CD4-positive, alpha-beta T cell (primary cell): ENCODE measurements around the gene IFITM5. TPM values are rescaled to one million over a fixed set of nuclear protein-coding genes. Genes with fewer than 3 reads are reported as not detected.

ENCODE experiments used
- ATAC-seq: fragments of 200-7000 bp; cut with Tn5 transposase; one replicate; pipeline ENCODE4 v1.10.0; 2022; ENCODE audit warnings: mild to moderate bottlenecking; ENCODE audit not compliant: poor library complexity
- CTCF ChIA-PET: fragments of 350-600 bp; sonication (Branson Sonifier 250); formaldehyde crosslinking; loops from one replicate; lab custom pipeline; 2021; ENCODE audit warnings: antibody characterized with exemption, inconsistent platforms; lab: Charles Lee
- POLR2A ChIA-PET: fragments of 350-600 bp; sonication (Branson Sonifier 250); formaldehyde crosslinking; loops from one replicate; lab custom pipeline; 2021; ENCODE audit warnings: antibody characterized with exemption, inconsistent platforms; lab: Charles Lee
- DNase-seq, 14 experiments: peaks; one replicate each; pipeline ENCODE4 v3.0.0-alpha.2; 2013 to 2020; ENCODE audit warnings: mixed read lengths in 2 of 14
- H3K27ac ChIP-seq, 2 donors: one replicate each; pipeline versions ENCODE4 v1.5.1 to v1.7.0; 2013; ENCODE audit warnings: low read length in 2 of 2, low read depth in 1 of 2, mild to moderate bottlenecking in 1 of 2
- H3K27me3 ChIP-seq, 2 experiments: 1 replicate in 1 of 2; 2 replicates in 1 of 2; pipeline versions ENCODE4 v1.6.1 to v1.7.0; 2013; ENCODE audit warnings: low read length in 2 of 2, control low read depth in 1 of 2, mild to moderate bottlenecking in 1 of 2, moderate library complexity in 1 of 2; ENCODE audit not compliant: insufficient read depth in 2 of 2, control insufficient read depth in 1 of 2
- H3K36me3 ChIP-seq: one replicate; pipeline ENCODE4 v1.6.1; 2013; ENCODE audit warnings: low read length, control low read depth; ENCODE audit not compliant: insufficient read depth
- H3K4me1 ChIP-seq: one replicate; pipeline ENCODE4 v1.6.1; 2013; ENCODE audit warnings: low read length, control low read depth; ENCODE audit not compliant: insufficient read depth
- H3K4me3 ChIP-seq: one replicate; pipeline ENCODE4 v1.5.1; 2013; ENCODE audit warnings: mild to moderate bottlenecking, low read length, moderate library complexity
- H3K9me3 ChIP-seq, 2 experiments: 1 replicate in 1 of 2; 2 replicates in 1 of 2; pipeline versions ENCODE4 v1.6.1 to v1.7.0; 2013; ENCODE audit warnings: low read length in 2 of 2, mild to moderate bottlenecking in 2 of 2, control low read depth in 1 of 2, moderate library complexity in 1 of 2; ENCODE audit not compliant: control insufficient read depth in 1 of 2, insufficient read depth in 1 of 2
- H3K27ac Mint-ChIP-seq: one replicate; pipeline ENCODE4 v1.8.0; 2020; ENCODE audit warnings: mixed read lengths
- H3K27me3 Mint-ChIP-seq: one replicate; pipeline ENCODE4 v1.8.0; 2021; ENCODE audit warnings: mixed read lengths
- H3K36me3 Mint-ChIP-seq: one replicate; pipeline ENCODE4 v1.8.0; 2021; ENCODE audit warnings: low read depth, mixed read lengths
- H3K4me1 Mint-ChIP-seq: one replicate; pipeline ENCODE4 v1.8.0; 2021; ENCODE audit warnings: low read depth, mixed read lengths
- H3K4me3 Mint-ChIP-seq: one replicate; pipeline ENCODE4 v1.8.0; 2020; ENCODE audit warnings: mild to moderate bottlenecking, mixed read lengths
- H3K9me3 Mint-ChIP-seq: one replicate; pipeline ENCODE4 v1.8.0; 2020; ENCODE audit warnings: mixed read lengths
- CTCF ChIP-seq: fragments of 200-600 bp; IDR thresholded peaks from one replicate; pipeline ENCODE4 v1.8.0; 2022; ENCODE audit warnings: antibody characterized with exemption, mild to moderate bottlenecking
- intact Hi-C, 2 experiments: fragments of 100-400 bp; cut with DNase I in 1 of 2; cut with micrococcal nuclease in 1 of 2; formaldehyde crosslinking; loops; one replicate each; pipeline versions ENCODE4 v1.15.1 to v1.9.0; 2023 to 2025; cut with DNase I, micrococcal nuclease
- total RNA-seq, 174 experiments: library from RNA in 2 of 174; stranded (reverse) in 2 of 174; gene quantifications; one replicate each; pipeline ENCODE4 v1.2.3 and lab custom pipeline; 2021 to 2026

Gene IFITM5
- total RNA-seq, 2 experiments from 2014 or later: not detected

GRCh38 chr11:306645-307371, 7.5 kb upstream of the IFITM5 start:
- no peaks in the 10 kb centered on the region for H3K27me3 Mint-ChIP-seq
- DNase-seq: no peak
- POLR2A ChIA-PET: interaction anchor here (1.6 to 3.7 kb wide), 4 partner anchors 9 to 144 kb away, joined by 4 to 30 read pairs (median 14); partner anchors contain the start of genes BET1L, PTDSS2 and RIC8A
- Histone ChIP-seq H3K4me1 (peaks cover 48% of the 10 kb centered on the region), H3K27ac (peak overlapping the region; percentile 79 to 82), H3K4me3 (peak overlapping the region; percentile 79), H3K9me3 (no peaks in the 10 kb centered on the region), H3K36me3 (no peaks in the 10 kb centered on the region), H3K27me3 (no peaks in the 10 kb centered on the region)
- H3K9me3 Mint-ChIP-seq: no peaks in the 10 kb centered on the region
- intact Hi-C loops: loop anchor here (5.0 to 10.0 kb wide), 3 partner anchors 40 to 208 kb away; no protein-coding TSS in a partner anchor
- peak overlapping the region; percentile 63 for H3K4me3 Mint-ChIP-seq
- TF ChIP-seq CTCF: no peak
- H3K36me3 Mint-ChIP-seq: peaks cover 19% of the 10 kb centered on the region
- ATAC-seq: no peak
- CTCF ChIA-PET: interaction anchor here (2.4 to 3.8 kb wide), 3 partner anchors 10 to 56 kb away, joined by 18 to 31 read pairs (median 21); no protein-coding TSS in a partner anchor
- H3K27ac Mint-ChIP-seq: peak overlapping the region; percentile 96
- H3K4me1 Mint-ChIP-seq: peaks cover 42% of the 10 kb centered on the region

- H3K27me3 Mint-ChIP-seq: no peaks in the 10 kb centered on the region
- H3K4me3 Mint-ChIP-seq: peak overlapping the region; percentile 56
- Histone ChIP-seq H3K27ac (peak overlapping the region; percentile 9 to 41), H3K36me3 (no peaks in the 10 kb centered on the region), H3K4me3 (no peak overlapping the region), H3K27me3 (no peaks in the 10 kb centered on the region), H3K4me1 (peaks cover 47% of the 10 kb centered on the region), H3K9me3 (no peaks in the 10 kb centered on the region)
- ChIA-PET POLR2A (interaction anchor here (1.0 to 3.7 kb wide), 9 partner anchors 10 to 145 kb away, joined by 3 to 30 read pairs (median 5); partner anchors contain the start of genes BET1L, NLRP6, PGGHG and PSMD13), CTCF (interaction anchor here (0.8 to 3.8 kb wide), 10 partner anchors 11 to 144 kb away, joined by 3 to 31 read pairs (median 8); partner anchors contain the start of genes PGGHG and PTDSS2)
- ATAC-seq: no peak
- TF ChIP-seq CTCF: no peak
- no peaks in the 10 kb centered on the region for H3K9me3 Mint-ChIP-seq
- peaks cover 17% of the 10 kb centered on the region for H3K36me3 Mint-ChIP-seq
- DNase-seq: no peak
- intact Hi-C loops: loop anchor here (1.0 to 10.0 kb wide), 7 partner anchors 17 to 209 kb away; partner anchors contain the start of genes PGGHG (in 1 of the 2) and PTDSS2 (in 1 of the 2)
- H3K27ac Mint-ChIP-seq: peak overlapping the region; percentile 96
- peaks cover 39% of the 10 kb centered on the region for H3K4me1 Mint-ChIP-seq
Measured at GRCh38 chr11:305844-306211, 6.5 kb upstream of the IFITM5 start.

- ATAC-seq (peak; percentile 37), DNase-seq (peak in 9 of 14 experiments; percentile 52 to 87 (median 63))
- Histone ChIP-seq H3K27ac (no peak overlapping the region), H3K9me3 (no peaks in the 10 kb centered on the region), H3K4me1 (peaks cover 50% of the 10 kb centered on the region), H3K27me3 (no peaks in the 10 kb centered on the region), H3K36me3 (no peaks in the 10 kb centered on the region), H3K4me3 (no peak overlapping the region)
- ChIA-PET CTCF (interaction anchor here (0.6 to 3.8 kb wide), 17 partner anchors 10 to 145 kb away, joined by 3 to 31 read pairs (median 4); partner anchors contain the start of genes BET1L, PGGHG, PTDSS2 and RIC8A), POLR2A (interaction anchor here (0.7 to 3.7 kb wide), 13 partner anchors 11 to 145 kb away, joined by 3 to 30 read pairs (median 4); partner anchors contain the start of genes BET1L, NLRP6, PGGHG and PSMD13)
- H3K27ac Mint-ChIP-seq: peak overlapping the region; percentile 96
- no peaks in the 10 kb centered on the region for H3K9me3 Mint-ChIP-seq
- peak overlapping the region; percentile 85 for H3K4me3 Mint-ChIP-seq
- no peaks in the 10 kb centered on the region for H3K27me3 Mint-ChIP-seq
- H3K4me1 Mint-ChIP-seq: peaks cover 39% of the 10 kb centered on the region
- intact Hi-C loops: loop anchor here (1.0 to 10.0 kb wide), 7 partner anchors 16 to 210 kb away; partner anchors contain the start of genes PGGHG (in 1 of the 2) and PTDSS2 (in 1 of the 2)
- TF ChIP-seq CTCF: peak; percentile 80
- H3K36me3 Mint-ChIP-seq: peaks cover 17% of the 10 kb centered on the region
Measured at GRCh38 chr11:304915-305843, 5.9 kb upstream of the IFITM5 start.
